Measurements from ENCODE around the gene POU2F3. TPM values are rescaled to one million over a fixed set of nuclear protein-coding genes. Genes with fewer than 3 reads are reported as not detected.

The POU2F3 gene
- total RNA-seq, 1 experiment from 2014 or later: 2.6 TPM

GRCh38 chr11:120326845-120327281, 86.9 kb downstream of the POU2F3 start:
- no peaks in the 10 kb centered on the region for H3K27me3 Mint-ChIP-seq (ENCODE audit: unreplicated experiment)
- intact Hi-C loops (cut with micrococcal nuclease; ENCODE audit: unreplicated experiment): no loop called here
- DNase-seq: no peak
- no peak overlapping the region for H3K27ac Mint-ChIP-seq (ENCODE audit: unreplicated experiment)
- BruUV-seq (replicated peaks): no TSS peak
- H3K9me3 Mint-ChIP-seq (ENCODE audit: low read depth, unreplicated experiment): no peaks in the 10 kb centered on the region
- no peak overlapping the region for H3K4me3 Mint-ChIP-seq (ENCODE audit: low read depth, unreplicated experiment)
- no peak for TF ChIP-seq CTCF (IDR thresholded peaks at IDR 0.05; ENCODE audit: unreplicated experiment)
- H3K36me3 Mint-ChIP-seq (ENCODE audit: insufficient read depth, unreplicated experiment): peaks cover 19% of the 10 kb centered on the region
- CTCF ChIA-PET: no interaction called here
- peaks cover 23% of the 10 kb centered on the region for H3K4me1 Mint-ChIP-seq (ENCODE audit: low read depth, unreplicated experiment)

GRCh38 chr11:120327311-120327710, 87.4 kb downstream of the POU2F3 start:
- no peak overlapping the region for H3K4me3 Mint-ChIP-seq (ENCODE audit: low read depth, unreplicated experiment)
- BruUV-seq (replicated peaks): no TSS peak
- H3K27ac Mint-ChIP-seq (ENCODE audit: unreplicated experiment): no peak overlapping the region

GRCh38 chr11:120329556-120329955, 89.6 kb downstream of the POU2F3 start:
- Mint-ChIP-seq H3K36me3 (ENCODE audit: insufficient read depth, unreplicated experiment) (peaks cover 19% of the 10 kb centered on the region), H3K4me3 (ENCODE audit: low read depth, unreplicated experiment) (no peak overlapping the region), H3K4me1 (ENCODE audit: low read depth, unreplicated experiment) (peaks cover 25% of the 10 kb centered on the region), H3K9me3 (ENCODE audit: low read depth, unreplicated experiment) (no peaks in the 10 kb centered on the region), H3K27ac (ENCODE audit: unreplicated experiment) (no peak overlapping the region), H3K27me3 (ENCODE audit: unreplicated experiment) (no peaks in the 10 kb centered on the region)
- TF ChIP-seq CTCF (IDR thresholded peaks at IDR 0.05; ENCODE audit: unreplicated experiment): no peak
- no peak for DNase-seq
- CTCF ChIA-PET: no interaction called here
- intact Hi-C loops (cut with micrococcal nuclease; ENCODE audit: unreplicated experiment): no loop called here
- no TSS peak for BruUV-seq (replicated peaks)

More at GRCh38 chr11:120327311-120327710, 87.4 kb downstream of the POU2F3 start:
- DNase-seq: no peak
- CTCF ChIA-PET: no interaction called here
- intact Hi-C loops (cut with micrococcal nuclease; ENCODE audit: unreplicated experiment): no loop called here
- H3K4me1 Mint-ChIP-seq (ENCODE audit: low read depth, unreplicated experiment): peaks cover 25% of the 10 kb centered on the region
- H3K9me3 Mint-ChIP-seq (ENCODE audit: low read depth, unreplicated experiment): no peaks in the 10 kb centered on the region
- peaks cover 19% of the 10 kb centered on the region for H3K36me3 Mint-ChIP-seq (ENCODE audit: insufficient read depth, unreplicated experiment)
- no peak for TF ChIP-seq CTCF (IDR thresholded peaks at IDR 0.05; ENCODE audit: unreplicated experiment)
- H3K27me3 Mint-ChIP-seq (ENCODE audit: unreplicated experiment): no peaks in the 10 kb centered on the region

- H3K4me1 Mint-ChIP-seq (ENCODE audit: low read depth, unreplicated experiment): peaks cover 25% of the 10 kb centered on the region
- no peak overlapping the region for H3K27ac Mint-ChIP-seq (ENCODE audit: unreplicated experiment)
- no peaks in the 10 kb centered on the region for H3K9me3 Mint-ChIP-seq (ENCODE audit: low read depth, unreplicated experiment)
- H3K27me3 Mint-ChIP-seq (ENCODE audit: unreplicated experiment): no peaks in the 10 kb centered on the region
- intact Hi-C loops (cut with micrococcal nuclease; ENCODE audit: unreplicated experiment): loop anchor here (10.0 kb wide), 1 partner anchor 355 kb away; no protein-coding TSS in a partner anchor
- no peak for TF ChIP-seq CTCF (IDR thresholded peaks at IDR 0.05; ENCODE audit: unreplicated experiment)
- H3K4me3 Mint-ChIP-seq (ENCODE audit: low read depth, unreplicated experiment): no peak overlapping the region
- DNase-seq: no peak
- BruUV-seq (replicated peaks): no TSS peak
- peaks cover 14% of the 10 kb centered on the region for H3K36me3 Mint-ChIP-seq (ENCODE audit: insufficient read depth, unreplicated experiment)
- CTCF ChIA-PET: no interaction called here
Observed at GRCh38 chr11:120330045-120330444, 90.1 kb downstream of the POU2F3 start.

Measured in Calu3 (cell line).